ENCODE measurements around the gene SLX9.

GRCh38 chr21:44926331-44927101 lies 13.3 kb upstream of the SLX9 start:
- no peak for TF ChIP-seq EZH2 (IDR thresholded peaks at IDR 0.05; ENCODE audit: insufficient read depth, poor library complexity, severe bottlenecking)
- TF ChIP-seq EZH2phosphoT487 (IDR thresholded peaks at IDR 0.05; ENCODE audit: insufficient read depth, low read depth), result no peak

Data from GM23248 (cell line).